Duodenal mucosa (tissue), 2 donors: ENCODE results near the gene CSRP2.

Experiments used
- H3K27ac ChIP-seq: one replicate; pipeline ENCODE4 v1.7.0; 2013; ENCODE audit warnings: low read depth, low read length
- H3K27me3 ChIP-seq, 2 donors: one replicate each; pipeline ENCODE4 v1.7.0; 2013; ENCODE audit warnings: low read length in 2 of 2, control low read depth in 1 of 2; ENCODE audit not compliant: insufficient read depth in 2 of 2, control insufficient read depth in 1 of 2
- H3K36me3 ChIP-seq, 2 donors: one replicate each; pipeline ENCODE4 v1.7.0; 2013; ENCODE audit warnings: low read length in 2 of 2, control low read depth in 1 of 2; ENCODE audit not compliant: insufficient read depth in 2 of 2, control insufficient read depth in 1 of 2
- H3K4me1 ChIP-seq, 2 donors: one replicate each; pipeline ENCODE4 v1.7.0; 2013; ENCODE audit warnings: low read length in 2 of 2, control low read depth in 1 of 2; ENCODE audit not compliant: insufficient read depth in 2 of 2, control insufficient read depth in 1 of 2
- H3K4me3 ChIP-seq, 2 donors: one replicate each; pipeline ENCODE4 v1.7.0; 2013; ENCODE audit warnings: low read length in 2 of 2, low read depth in 1 of 2
- H3K9ac ChIP-seq, 2 donors: one replicate each; pipeline ENCODE4 v1.7.0; 2013; ENCODE audit warnings: low read length in 2 of 2, low read depth in 1 of 2
- H3K9me3 ChIP-seq, 2 donors: one replicate each; pipeline ENCODE4 v1.7.0; 2013; ENCODE audit warnings: low read length in 2 of 2, control low read depth in 1 of 2; ENCODE audit not compliant: control insufficient read depth in 1 of 2

The CSRP2 gene

DNA sequence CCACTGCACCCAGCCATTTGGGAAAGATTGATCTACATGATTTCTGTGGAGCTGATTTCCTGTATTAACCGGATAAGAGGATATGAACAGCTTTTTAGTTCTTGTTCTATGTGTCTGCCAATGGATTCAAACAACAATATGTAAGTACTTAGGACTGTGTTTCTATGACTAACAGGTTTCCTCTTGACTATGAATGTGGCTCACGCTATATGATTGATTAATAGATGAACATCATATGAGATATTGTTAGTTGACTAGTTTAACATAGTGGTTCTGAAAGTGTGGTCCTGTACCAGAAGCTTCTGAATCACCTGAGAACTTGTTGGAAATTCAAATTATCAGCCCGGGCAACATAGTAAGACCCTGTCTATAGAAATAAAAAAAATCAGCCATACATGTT lies 12.8 kb upstream of the CSRP2 start:
- Histone ChIP-seq H3K36me3 (no peaks in the 10 kb centered on the region), H3K27me3 (peaks cover 0 to 3% of the 10 kb centered on the region in 2 donors), H3K27ac (no peak overlapping the region), H3K9ac (no peak overlapping the region), H3K4me1 (no peaks in the 10 kb centered on the region), H3K4me3 (no peak overlapping the region), H3K9me3 (no peaks in the 10 kb centered on the region)

- Histone ChIP-seq H3K9ac (no peak overlapping the region), H3K4me1 (no peaks in the 10 kb centered on the region), H3K27ac (no peak overlapping the region), H3K36me3 (no peaks in the 10 kb centered on the region), H3K27me3 (peaks cover 0 to 3% of the 10 kb centered on the region in 2 donors), H3K9me3 (no peaks in the 10 kb centered on the region), H3K4me3 (no peak overlapping the region)
Measured at GRCh38 chr12:76890151-76891143, 11.6 kb upstream of the CSRP2 start.

DNA sequence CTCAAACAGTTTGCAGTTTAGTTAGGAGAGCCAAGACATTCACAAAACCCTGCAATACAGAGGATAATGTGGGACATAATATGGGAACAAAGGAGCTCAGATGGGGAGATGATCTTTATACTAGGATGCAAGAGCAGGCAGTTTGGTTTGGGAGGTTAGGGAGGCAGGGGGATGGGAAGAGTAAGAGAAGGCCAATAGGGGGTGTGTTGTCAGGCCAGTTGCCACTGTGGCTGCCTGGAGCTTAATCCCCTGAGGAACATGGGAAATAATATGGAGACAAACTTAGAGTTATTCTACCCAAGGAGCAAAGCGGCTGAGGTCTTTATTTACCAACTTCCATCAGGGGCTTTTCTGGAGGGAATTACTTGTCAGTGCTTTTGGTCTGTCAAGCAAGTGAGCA lies 10.0 kb upstream of the CSRP2 start:
- Histone ChIP-seq H3K9me3 (no peaks in the 10 kb centered on the region), H3K4me1 (no peaks in the 10 kb centered on the region), H3K36me3 (no peaks in the 10 kb centered on the region)

GRCh38 chr12:76883811-76884210 lies 5.0 kb upstream of the CSRP2 start:
- Histone ChIP-seq H3K27me3 (peaks cover 0 to 10% of the 10 kb centered on the region in 2 donors), H3K9ac (no peak overlapping the region), H3K27ac (no peak overlapping the region), H3K36me3 (no peaks in the 10 kb centered on the region), H3K4me3 (no peak overlapping the region), H3K9me3 (no peaks in the 10 kb centered on the region), H3K4me1 (peaks cover 0 to 10% of the 10 kb centered on the region in 2 donors)

More for the DNA sequence above, 10.0 kb upstream of the CSRP2 start:
- H3K27me3 ChIP-seq, result peaks cover 0 to 3% of the 10 kb centered on the region in 2 donors
- no peak overlapping the region for H3K27ac ChIP-seq
- H3K4me3 ChIP-seq, result no peak overlapping the region
- H3K9ac ChIP-seq, result no peak overlapping the region

GRCh38 chr12:76883151-76883550 lies 4.3 kb upstream of the CSRP2 start:
- H3K9ac ChIP-seq, result no peak overlapping the region
- no peak overlapping the region for H3K4me3 ChIP-seq
- no peak overlapping the region for H3K27ac ChIP-seq
- no peaks in the 10 kb centered on the region for H3K36me3 ChIP-seq
- H3K27me3 ChIP-seq, result peaks cover 2 to 10% of the 10 kb centered on the region in 2 donors
- peaks cover 0 to 15% of the 10 kb centered on the region in 2 donors for H3K4me1 ChIP-seq
- H3K9me3 ChIP-seq, result no peaks in the 10 kb centered on the region

GRCh38 chr12:76882367-76882766 lies 3.5 kb upstream of the CSRP2 start:
- H3K36me3 ChIP-seq, result no peaks in the 10 kb centered on the region
- peaks cover 0 to 18% of the 10 kb centered on the region in 2 donors for H3K4me1 ChIP-seq
- no peak overlapping the region for H3K27ac ChIP-seq
- H3K9ac ChIP-seq, result no peak overlapping the region
- H3K9me3 ChIP-seq, result no peaks in the 10 kb centered on the region
- H3K4me3 ChIP-seq, result no peak overlapping the region
- peaks cover 7 to 10% of the 10 kb centered on the region in 2 donors for H3K27me3 ChIP-seq

DNA sequence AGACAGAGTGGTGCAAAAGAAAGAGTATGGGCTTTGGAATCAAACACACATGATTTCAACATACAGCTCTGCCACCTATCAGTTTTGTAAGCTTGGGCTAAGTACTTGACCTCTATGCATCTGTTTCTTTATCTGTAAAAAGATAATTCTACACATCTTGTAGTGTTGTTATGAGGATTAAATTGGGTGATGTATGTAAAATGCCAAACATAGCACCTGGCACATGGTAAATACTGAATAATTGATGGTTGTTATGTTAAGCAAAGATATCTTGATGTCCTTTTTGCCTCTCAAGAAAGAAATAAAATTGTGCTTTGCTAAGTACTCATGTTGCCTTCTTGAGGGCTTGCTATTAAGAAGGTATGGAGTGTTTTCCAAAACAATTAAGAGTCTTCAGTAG lies 2.3 kb upstream of the CSRP2 start:
- no peak overlapping the region for H3K9ac ChIP-seq

DNA sequence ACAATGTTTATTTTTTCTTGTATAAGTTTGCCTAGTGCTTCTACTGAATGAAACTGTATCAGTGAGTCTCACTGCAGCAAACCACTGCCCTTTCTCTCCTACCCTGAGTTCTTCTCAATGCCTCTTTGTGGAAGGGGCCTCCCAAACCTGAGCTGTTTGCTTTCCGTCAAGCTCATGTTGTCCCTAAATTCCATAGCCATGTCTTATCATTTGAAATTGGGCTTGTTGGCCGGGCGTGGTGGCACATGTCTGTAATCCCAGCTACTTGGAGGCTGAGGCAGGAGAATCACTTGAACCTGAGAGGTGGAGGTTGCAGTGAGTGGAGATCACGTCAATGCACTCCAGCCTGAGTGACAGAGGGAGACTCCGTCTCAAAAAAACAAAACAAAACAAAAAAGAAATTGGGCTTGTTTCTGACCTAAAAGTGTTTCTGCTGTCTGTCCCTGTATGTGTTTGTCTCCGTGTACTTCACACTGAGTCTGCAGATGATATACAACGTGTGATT lies 1.8 kb upstream of the CSRP2 start:
- no peak overlapping the region for H3K9ac ChIP-seq
- peaks cover 7 to 15% of the 10 kb centered on the region in 2 donors for H3K27me3 ChIP-seq
- H3K9me3 ChIP-seq, result no peaks in the 10 kb centered on the region
- H3K36me3 ChIP-seq, result no peaks in the 10 kb centered on the region
- no peak overlapping the region for H3K27ac ChIP-seq
- H3K4me3 ChIP-seq, result no peak overlapping the region
- H3K4me1 ChIP-seq, result peaks cover 0 to 18% of the 10 kb centered on the region in 2 donors

More for the DNA sequence above, 2.3 kb upstream of the CSRP2 start:
- H3K4me1 ChIP-seq, result peaks cover 0 to 18% of the 10 kb centered on the region in 2 donors
- no peak overlapping the region for H3K27ac ChIP-seq
- no peaks in the 10 kb centered on the region for H3K36me3 ChIP-seq
- no peak overlapping the region for H3K4me3 ChIP-seq
- H3K9me3 ChIP-seq, result no peaks in the 10 kb centered on the region
- peaks cover 7 to 15% of the 10 kb centered on the region in 2 donors for H3K27me3 ChIP-seq

GRCh38 chr12:76879710-76880518 lies 1.1 kb upstream of the CSRP2 start:
- Histone ChIP-seq H3K27me3 (peaks cover 7 to 15% of the 10 kb centered on the region in 2 donors), H3K36me3 (no peaks in the 10 kb centered on the region), H3K9ac (peak overlapping the region; percentile 31 to 63), H3K4me3 (peak overlapping the region; percentile 71 to 73), H3K4me1 (peaks cover 0 to 18% of the 10 kb centered on the region in 2 donors), H3K27ac (peak overlapping the region; percentile 83), H3K9me3 (no peaks in the 10 kb centered on the region)
